Germinal center (tissue), 1 donor: ENCODE data around the gene RCAN2.
A peak's percentile ranks its signal among the peaks of the same experiment; 100 is the strongest.

ENCODE experiments used
- DNase-seq: peaks from one replicate; pipeline ENCODE4 v3.0.0; 2012; ENCODE audit warnings: mixed read lengths, low spot score

Gene RCAN2

GRCh38 chr6:46491201-46491627 is at the start of gene RCAN2:
TSS of gene RCAN2 (minus strand) at chr6:46491449.
- DNase-seq = peak; percentile 65

GRCh38 chr6:46539866-46540265 is 48.6 kb upstream of the RCAN2 start:
- DNase-seq = no peak

- DNase-seq = no peak
Observed at GRCh38 chr6:46538800-46539480, 47.7 kb upstream of the RCAN2 start.

GRCh38 chr6:46530896-46531295 is 39.6 kb upstream of the RCAN2 start:
- DNase-seq = no peak

- DNase-seq = no peak
Observed at GRCh38 chr6:46528961-46529750, 37.9 kb upstream of the RCAN2 start.

- DNase-seq = no peak
Observed at GRCh38 chr6:46526607-46527006, 35.4 kb upstream of the RCAN2 start.

- no peak for DNase-seq
Observed at GRCh38 chr6:46525583-46525982, 34.3 kb upstream of the RCAN2 start.

- DNase-seq = no peak
Observed at GRCh38 chr6:46521464-46521971, 30.3 kb upstream of the RCAN2 start.

- no peak for DNase-seq
Observed at GRCh38 chr6:46517202-46517601, 26.0 kb upstream of the RCAN2 start.

- DNase-seq = no peak
Observed at GRCh38 chr6:46513533-46513932, 22.3 kb upstream of the RCAN2 start.

GRCh38 chr6:46511320-46511719 is 20.1 kb upstream of the RCAN2 start:
- DNase-seq = no peak

- no peak for DNase-seq
Observed at GRCh38 chr6:46510651-46511050, 19.4 kb upstream of the RCAN2 start.

- no peak for DNase-seq
Observed at GRCh38 chr6:46509981-46510510, 18.8 kb upstream of the RCAN2 start.

- DNase-seq = no peak
Observed at GRCh38 chr6:46509063-46509462, 17.8 kb upstream of the RCAN2 start.

GRCh38 chr6:46507426-46507825 is 16.2 kb upstream of the RCAN2 start:
- no peak for DNase-seq

- no peak for DNase-seq
Observed at GRCh38 chr6:46505693-46506512, 14.7 kb upstream of the RCAN2 start.

GRCh38 chr6:46504242-46504641 is 13.0 kb upstream of the RCAN2 start:
- DNase-seq = no peak

- DNase-seq = no peak
Observed at GRCh38 chr6:46502486-46503119, 11.4 kb upstream of the RCAN2 start.

- DNase-seq = no peak
Observed at GRCh38 chr6:46501136-46502089, 10.2 kb upstream of the RCAN2 start.

GRCh38 chr6:46500382-46500781 is 9.1 kb upstream of the RCAN2 start:
- no peak for DNase-seq
